GM21786 (cell line): ENCODE results near the gene METTL16.

Experiments used
- ATAC-seq: cut with Tn5 transposase; IDR thresholded peaks from one replicate; pipeline ENCODE4 v1.9.1; 2021; ENCODE audit not compliant: unreplicated experiment

METTL16 gene

DNA sequence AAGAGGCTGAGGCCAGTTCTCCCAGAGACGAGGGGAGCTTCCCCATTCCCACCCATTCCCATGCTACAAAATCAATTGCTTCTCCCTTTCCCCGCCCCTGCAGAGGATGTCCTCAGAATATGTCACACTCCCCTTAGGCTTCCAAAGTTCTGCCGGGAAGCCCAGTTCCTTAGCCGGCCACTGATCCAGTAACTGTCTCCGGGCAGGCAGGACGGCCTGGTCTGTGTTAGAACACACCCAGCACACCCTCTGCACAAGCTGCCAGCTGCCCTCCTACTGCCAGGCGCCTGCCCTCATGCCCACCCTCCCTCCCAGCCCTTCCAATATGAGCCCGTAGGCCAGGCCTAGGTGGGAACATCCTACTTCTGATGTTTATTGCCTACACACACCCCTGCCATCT lies 143.3 kb downstream of the METTL16 start:
- no peak for ATAC-seq

DNA sequence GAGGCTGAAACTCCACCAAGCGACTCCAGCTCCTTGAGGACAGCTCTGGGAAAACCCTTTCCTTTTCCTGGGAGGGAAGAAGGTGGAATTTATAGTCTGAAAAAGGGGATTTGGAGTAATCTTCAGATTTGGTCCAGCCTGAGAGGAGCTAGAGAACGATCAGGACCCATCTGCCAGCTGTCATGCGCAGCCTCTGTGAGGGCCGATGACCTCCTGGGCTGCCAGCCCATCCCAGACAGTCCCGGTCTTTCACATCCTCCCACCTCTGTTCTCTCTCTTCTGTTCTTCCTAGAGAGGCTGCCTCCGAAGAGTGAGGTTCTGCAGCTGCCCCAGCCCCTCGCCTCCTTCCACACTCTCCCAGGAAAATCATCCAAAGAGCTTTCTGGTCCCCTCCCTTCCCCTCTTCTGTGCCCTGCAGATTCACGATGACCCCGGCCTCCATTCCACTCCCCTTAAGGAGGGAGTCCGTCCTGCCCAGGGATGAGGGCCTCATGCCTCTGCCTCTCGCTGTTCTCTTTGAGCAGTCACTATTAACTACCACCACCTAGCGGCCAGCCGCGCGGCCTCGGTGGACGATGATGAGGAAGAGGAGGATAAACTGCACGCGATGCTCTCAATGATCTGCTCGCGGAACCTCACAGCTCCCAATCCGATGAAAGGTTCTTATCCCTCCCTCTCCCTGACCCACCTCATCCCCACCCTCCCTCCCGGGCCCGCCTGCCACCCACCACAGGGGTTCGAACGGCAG lies 144.8 kb downstream of the METTL16 start:
- no peak for ATAC-seq
